Measurements from ENCODE around the gene GTSF1L. TPM values are rescaled to one million over a fixed set of nuclear protein-coding genes. Genes with fewer than 3 reads are reported as not detected.

Gene GTSF1L
- total RNA-seq, 1 donor from 2014 or later, result not detected

- H3K27ac Mint-ChIP-seq (ENCODE audit: unreplicated experiment), result no peak overlapping the region
- no peaks in the 10 kb centered on the region for H3K36me3 Mint-ChIP-seq (ENCODE audit: unreplicated experiment)
- no peaks in the 10 kb centered on the region for H3K27me3 Mint-ChIP-seq (ENCODE audit: unreplicated experiment)
- no peaks in the 10 kb centered on the region for H3K9me3 Mint-ChIP-seq (ENCODE audit: unreplicated experiment)
- TF ChIP-seq, protein P1, sequence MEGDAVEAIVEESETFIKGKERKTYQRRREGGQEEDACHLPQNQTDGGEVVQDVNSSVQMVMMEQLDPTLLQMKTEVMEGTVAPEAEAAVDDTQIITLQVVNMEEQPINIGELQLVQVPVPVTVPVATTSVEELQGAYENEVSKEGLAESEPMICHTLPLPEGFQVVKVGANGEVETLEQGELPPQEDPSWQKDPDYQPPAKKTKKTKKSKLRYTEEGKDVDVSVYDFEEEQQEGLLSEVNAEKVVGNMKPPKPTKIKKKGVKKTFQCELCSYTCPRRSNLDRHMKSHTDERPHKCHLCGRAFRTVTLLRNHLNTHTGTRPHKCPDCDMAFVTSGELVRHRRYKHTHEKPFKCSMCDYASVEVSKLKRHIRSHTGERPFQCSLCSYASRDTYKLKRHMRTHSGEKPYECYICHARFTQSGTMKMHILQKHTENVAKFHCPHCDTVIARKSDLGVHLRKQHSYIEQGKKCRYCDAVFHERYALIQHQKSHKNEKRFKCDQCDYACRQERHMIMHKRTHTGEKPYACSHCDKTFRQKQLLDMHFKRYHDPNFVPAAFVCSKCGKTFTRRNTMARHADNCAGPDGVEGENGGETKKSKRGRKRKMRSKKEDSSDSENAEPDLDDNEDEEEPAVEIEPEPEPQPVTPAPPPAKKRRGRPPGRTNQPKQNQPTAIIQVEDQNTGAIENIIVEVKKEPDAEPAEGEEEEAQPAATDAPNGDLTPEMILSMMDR (IDR thresholded peaks at IDR 0.05; ENCODE audit: partially characterized antibody, unreplicated experiment), result no peak
- H3K4me3 Mint-ChIP-seq (ENCODE audit: unreplicated experiment), result no peak overlapping the region
- peaks cover 2% of the 10 kb centered on the region for H3K4me1 Mint-ChIP-seq (ENCODE audit: low read depth, unreplicated experiment)
- DNase-seq, result no peak
Measured at GRCh38 chr20:43739148-43739749, 12.4 kb upstream of the GTSF1L start.

DNA sequence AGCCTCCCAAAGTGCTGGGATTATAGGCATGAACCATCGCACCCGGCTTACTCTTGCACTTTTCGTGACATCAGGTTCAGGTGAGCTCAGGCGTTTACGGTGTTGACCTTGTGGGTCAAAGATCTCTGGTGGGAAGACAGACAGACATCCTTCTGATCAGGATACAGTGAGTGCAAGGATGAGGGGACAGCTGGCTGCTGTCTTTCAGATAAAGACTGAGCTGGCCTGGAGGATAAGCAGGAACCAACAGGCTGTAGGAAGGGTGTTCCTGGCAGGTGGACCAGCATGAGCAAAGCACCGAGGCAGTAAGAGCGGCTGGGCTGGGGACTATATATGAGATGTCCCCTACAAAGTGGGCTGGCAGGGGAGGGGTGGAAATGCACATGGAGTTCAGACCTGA lies 11.1 kb upstream of the GTSF1L start:
- TF ChIP-seq, protein P1 (IDR thresholded peaks at IDR 0.05; ENCODE audit: partially characterized antibody, unreplicated experiment), result no peak
- H3K4me3 Mint-ChIP-seq (ENCODE audit: unreplicated experiment), result no peak overlapping the region
- peaks cover 2% of the 10 kb centered on the region for H3K4me1 Mint-ChIP-seq (ENCODE audit: low read depth, unreplicated experiment)
- H3K27ac Mint-ChIP-seq (ENCODE audit: unreplicated experiment), result no peak overlapping the region
- no peak for DNase-seq
- no peaks in the 10 kb centered on the region for H3K9me3 Mint-ChIP-seq (ENCODE audit: unreplicated experiment)
- no peaks in the 10 kb centered on the region for H3K27me3 Mint-ChIP-seq (ENCODE audit: unreplicated experiment)
- no peaks in the 10 kb centered on the region for H3K36me3 Mint-ChIP-seq (ENCODE audit: unreplicated experiment)

- H3K4me3 Mint-ChIP-seq (ENCODE audit: unreplicated experiment), result no peak overlapping the region
- no peaks in the 10 kb centered on the region for H3K36me3 Mint-ChIP-seq (ENCODE audit: unreplicated experiment)
- DNase-seq, result no peak
- TF ChIP-seq, protein P1 (IDR thresholded peaks at IDR 0.05; ENCODE audit: partially characterized antibody, unreplicated experiment), result no peak
- no peak overlapping the region for H3K27ac Mint-ChIP-seq (ENCODE audit: unreplicated experiment)
- no peaks in the 10 kb centered on the region for H3K27me3 Mint-ChIP-seq (ENCODE audit: unreplicated experiment)
- peaks cover 2% of the 10 kb centered on the region for H3K4me1 Mint-ChIP-seq (ENCODE audit: low read depth, unreplicated experiment)
- no peaks in the 10 kb centered on the region for H3K9me3 Mint-ChIP-seq (ENCODE audit: unreplicated experiment)
Measured at GRCh38 chr20:43736588-43737158, 9.9 kb upstream of the GTSF1L start.

- Mint-ChIP-seq H3K27me3 (ENCODE audit: unreplicated experiment) (no peaks in the 10 kb centered on the region), H3K4me3 (ENCODE audit: unreplicated experiment) (no peak overlapping the region), H3K9me3 (ENCODE audit: unreplicated experiment) (no peaks in the 10 kb centered on the region), H3K27ac (ENCODE audit: unreplicated experiment) (no peak overlapping the region), H3K36me3 (ENCODE audit: unreplicated experiment) (no peaks in the 10 kb centered on the region), H3K4me1 (ENCODE audit: low read depth, unreplicated experiment) (no peaks in the 10 kb centered on the region)
- no peak for DNase-seq
- TF ChIP-seq, protein P1 (IDR thresholded peaks at IDR 0.05; ENCODE audit: partially characterized antibody, unreplicated experiment), result no peak
Measured at GRCh38 chr20:43731927-43732326, 5.1 kb upstream of the GTSF1L start.

- TF ChIP-seq, protein P1 (IDR thresholded peaks at IDR 0.05; ENCODE audit: partially characterized antibody, unreplicated experiment), result no peak
- H3K4me3 Mint-ChIP-seq (ENCODE audit: unreplicated experiment), result no peak overlapping the region
- no peak overlapping the region for H3K27ac Mint-ChIP-seq (ENCODE audit: unreplicated experiment)
- H3K4me1 Mint-ChIP-seq (ENCODE audit: low read depth, unreplicated experiment), result no peaks in the 10 kb centered on the region
- no peaks in the 10 kb centered on the region for H3K36me3 Mint-ChIP-seq (ENCODE audit: unreplicated experiment)
- H3K9me3 Mint-ChIP-seq (ENCODE audit: unreplicated experiment), result peaks cover 2% of the 10 kb centered on the region
- H3K27me3 Mint-ChIP-seq (ENCODE audit: unreplicated experiment), result no peaks in the 10 kb centered on the region
- DNase-seq, result no peak
Measured at GRCh38 chr20:43731469-43731868, 4.7 kb upstream of the GTSF1L start.
